ENCODE measurements around the gene CEP72.
"Not testable (repeated sequence)": the region's sequence is repeated elsewhere in the genome, so short reads cannot be mapped to it uniquely, and the experiment has no call there.

The CEP72 gene

DNA sequence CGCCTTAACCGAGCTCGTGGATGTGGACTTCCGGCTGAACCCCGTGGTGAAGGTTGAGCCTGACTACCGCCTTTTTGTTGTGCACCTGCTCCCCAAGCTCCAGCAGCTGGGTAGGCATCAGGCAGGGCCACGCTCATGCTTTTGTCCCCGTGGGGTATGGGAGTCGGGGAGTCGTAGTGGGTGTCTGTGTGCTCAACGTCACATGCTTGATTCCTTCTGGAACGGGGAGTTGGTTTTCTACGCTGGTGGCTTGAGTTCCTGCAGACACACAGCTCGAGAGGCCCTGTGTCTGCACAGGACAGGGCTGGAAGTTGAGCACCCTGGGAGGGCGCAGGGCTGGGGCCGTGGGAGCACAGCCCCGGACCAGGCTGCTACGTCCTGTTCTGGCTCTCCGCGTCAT lies 8.0 kb downstream of the CEP72 start:
- no peak for DNase-seq

DNA sequence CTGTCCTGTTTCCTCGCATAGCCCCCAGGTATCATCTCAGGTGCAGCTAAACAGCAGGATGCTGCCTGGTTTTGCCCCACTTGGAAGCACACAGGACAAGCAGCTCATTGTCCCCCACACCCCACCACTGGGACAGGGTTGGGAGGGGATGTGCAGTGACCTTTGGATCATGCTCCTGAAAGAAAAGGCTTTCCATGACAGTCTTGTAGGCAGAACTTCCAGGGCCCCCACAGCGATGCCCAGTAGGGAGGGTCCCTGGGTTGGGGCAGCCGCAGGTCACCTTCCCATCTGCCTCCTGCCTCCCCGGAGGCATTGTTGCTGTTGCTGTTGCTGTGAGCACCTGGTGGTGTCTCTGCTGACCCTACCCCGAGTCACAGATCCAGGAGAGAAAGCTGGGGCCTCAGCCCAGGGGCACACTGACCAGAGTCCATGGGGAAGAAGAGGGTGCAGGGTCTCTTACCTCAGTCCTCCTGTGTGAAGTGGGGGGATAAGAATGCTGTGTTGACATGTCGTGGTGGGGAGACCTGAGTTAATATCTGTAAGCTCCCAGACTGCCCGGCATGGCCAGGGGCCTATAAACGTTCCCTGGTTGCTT lies 8.5 kb downstream of the CEP72 start:
- no peak for DNase-seq

DNA sequence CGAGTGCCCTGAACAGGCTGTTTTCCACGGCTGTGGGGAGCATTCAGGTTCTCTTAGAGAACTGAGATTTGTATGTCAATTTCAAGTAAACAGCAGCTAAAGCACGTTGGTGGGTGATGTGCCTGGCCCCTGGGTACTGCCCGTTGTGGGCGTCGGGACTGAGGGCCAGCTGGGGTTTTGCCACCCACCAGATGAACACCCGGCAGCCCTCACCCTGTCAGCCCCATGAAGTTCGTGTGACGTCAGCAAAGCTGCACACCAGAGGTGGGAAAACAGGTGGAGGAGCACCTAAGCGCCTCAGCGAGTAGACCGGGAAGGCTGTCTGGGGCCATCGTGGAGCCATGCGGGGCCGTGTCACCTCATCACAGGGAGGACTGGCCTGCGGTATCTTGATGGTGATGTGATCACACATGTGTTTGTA lies 9.2 kb downstream of the CEP72 start:
- DNase-seq: no peak

DNA sequence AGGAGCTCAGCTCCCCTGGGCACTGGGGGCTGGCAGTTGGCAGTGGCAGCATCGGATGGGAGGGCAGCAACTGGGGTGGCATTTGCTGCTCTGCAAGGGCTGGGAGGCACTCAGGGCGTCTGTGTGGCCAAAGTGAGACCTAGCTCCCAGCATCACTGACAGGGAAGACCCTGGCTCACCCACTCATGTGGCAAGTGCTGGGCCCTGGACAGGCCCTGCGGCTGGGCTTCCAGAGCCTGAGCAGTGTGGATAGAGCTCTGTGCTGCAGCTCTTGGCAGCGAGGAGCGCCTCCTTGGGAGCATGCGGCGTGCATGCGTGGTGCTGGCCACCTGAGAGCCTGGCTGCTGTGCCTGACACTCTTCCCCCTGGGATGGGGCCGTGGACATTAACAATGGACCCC lies 10.2 kb downstream of the CEP72 start:
- DNase-seq: no peak

DNA sequence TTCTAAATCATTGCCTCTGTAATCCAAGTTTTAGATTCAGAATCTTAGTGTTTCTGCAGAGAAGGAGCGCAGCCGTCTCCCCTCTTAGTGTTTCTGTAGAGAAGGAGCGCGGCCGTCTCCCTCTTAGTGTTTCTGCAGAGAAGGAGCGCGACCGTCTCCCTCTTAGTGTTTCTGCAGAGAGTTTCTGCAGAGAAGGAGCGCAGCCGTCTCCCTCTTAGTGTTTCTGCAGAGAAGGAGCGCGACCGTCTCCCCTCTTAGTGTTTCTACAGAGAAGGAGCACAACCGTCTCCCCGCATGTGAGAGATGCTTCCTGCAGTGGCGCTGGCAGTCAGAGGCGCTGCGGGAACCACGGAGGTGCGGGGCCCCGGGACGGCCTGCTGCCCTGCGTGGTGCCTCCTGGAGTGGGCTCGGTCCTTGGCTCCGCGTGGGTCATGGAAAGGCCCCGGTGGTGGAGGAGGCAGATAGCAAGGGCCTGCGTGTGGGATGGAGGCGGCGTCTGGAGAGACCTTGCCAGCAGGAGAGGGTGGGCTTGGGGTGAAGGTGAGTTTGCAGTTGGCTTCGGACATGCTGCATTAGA lies 10.9 kb downstream of the CEP72 start:
- DNase-seq: no peak

DNA sequence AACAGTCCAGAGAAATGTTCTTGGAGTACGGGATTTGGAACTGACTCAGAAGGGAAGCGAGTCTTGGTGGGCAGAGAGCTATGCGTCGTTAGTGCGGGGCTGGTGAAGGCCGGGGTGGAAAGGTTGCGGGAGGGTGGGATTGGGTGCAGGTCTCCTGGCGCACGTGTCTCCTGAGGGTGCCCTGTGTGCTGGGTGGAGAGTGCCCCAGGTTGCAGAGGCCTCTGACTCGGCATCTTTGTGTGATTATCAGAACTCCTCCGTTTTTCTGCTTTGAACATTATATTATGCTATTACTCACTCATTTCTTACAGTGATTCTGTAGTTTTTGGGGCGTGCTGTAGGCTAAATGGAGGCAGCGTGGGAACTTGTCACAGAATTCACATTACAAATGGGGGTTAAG lies 11.4 kb downstream of the CEP72 start:
- DNase-seq: no peak

DNA sequence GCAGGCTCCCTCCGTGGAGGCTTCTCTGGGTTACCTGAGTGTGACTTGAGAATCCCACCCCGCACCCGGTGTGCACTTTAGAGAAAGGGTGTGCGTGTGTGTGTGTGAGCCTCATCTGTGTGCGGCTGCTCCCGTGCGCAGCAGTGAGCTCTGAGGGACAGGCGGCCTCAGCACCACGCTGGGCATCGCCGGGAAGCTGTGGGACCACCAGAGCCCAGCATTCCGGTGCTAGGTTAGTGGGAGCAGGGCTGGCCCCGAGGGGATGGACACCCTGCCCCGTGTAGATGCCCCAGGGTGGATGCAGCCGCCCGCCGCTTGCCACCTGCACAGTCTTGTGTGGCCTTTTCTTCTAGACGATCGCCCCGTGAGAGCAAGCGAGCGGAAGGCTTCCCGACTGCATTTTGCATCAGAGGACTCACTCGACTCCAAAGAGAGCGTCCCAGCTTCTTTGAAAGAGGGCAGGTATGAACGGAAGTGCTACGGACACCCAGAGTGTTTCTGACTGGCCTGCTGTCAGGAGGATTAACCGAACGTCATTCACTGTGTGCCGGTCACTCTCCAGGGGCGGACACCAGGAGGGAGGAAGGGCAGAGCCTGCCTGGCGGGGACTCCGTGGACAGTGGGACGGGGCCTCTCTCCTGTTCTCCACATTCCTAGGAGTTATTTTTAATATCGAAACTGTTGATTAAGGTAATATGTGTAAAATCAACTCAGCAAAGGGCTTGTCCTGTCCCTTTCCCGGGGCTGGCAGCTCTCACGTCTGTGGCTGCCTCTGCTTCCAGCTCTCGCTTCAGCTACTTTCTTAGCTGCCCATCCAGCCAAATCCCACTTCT lies 12.2 kb downstream of the CEP72 start:
- DNase-seq: no peak

DNA sequence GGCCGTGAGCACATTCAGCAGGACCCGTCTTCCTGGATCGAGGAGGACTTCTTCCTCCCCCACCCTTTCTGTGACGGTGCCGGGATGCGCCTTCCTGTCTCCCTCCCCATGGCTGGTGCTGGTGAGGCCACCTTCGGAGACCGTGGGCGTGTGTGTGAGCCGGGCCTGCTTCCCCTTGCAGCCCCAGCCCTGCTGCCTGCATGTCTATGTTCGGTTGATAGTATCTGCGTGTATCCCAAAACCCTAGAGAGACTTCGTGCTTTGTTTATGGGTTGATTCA lies 12.8 kb downstream of the CEP72 start:
- DNase-seq: no peak

DNA sequence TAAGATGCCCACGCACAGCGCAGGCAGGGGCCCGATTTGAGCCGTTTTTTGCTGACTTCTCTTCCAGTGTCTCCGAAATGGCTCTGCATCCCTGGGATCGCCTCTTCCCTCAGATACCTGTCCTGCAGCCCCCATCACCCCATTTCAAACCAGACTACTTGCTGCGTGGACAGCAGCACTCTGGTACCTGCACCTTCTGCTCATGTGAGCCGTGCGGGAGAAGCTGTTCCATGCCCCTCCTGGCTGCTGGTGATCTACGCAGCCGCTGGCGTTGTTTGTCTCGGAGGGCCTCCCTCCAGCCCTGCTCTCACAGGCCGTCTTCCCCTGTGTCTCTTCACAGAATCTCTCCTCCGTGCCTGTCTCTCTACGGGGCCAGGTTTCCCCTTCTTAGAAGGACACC lies 13.4 kb downstream of the CEP72 start:
- DNase-seq: no peak

DNA sequence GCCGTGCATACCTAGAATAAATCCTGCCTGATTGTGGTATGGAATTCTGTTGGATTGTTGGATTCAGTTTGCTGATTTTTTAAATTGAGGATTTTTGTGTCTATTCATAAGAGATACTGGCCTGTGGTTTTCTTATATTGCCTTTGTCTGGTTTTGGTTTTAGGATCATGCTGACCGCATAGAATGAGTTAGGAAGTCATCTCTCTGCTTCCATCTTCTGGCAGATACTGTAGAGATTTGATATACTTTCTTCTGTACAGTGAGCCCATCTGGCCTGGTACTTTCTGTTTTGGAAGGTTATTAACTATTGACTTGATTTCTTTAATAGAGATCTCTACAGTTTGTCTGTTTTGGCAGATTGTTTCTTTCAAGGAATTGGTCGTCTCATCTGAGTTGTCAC lies 14.7 kb downstream of the CEP72 start:
- no peak for DNase-seq

DNA sequence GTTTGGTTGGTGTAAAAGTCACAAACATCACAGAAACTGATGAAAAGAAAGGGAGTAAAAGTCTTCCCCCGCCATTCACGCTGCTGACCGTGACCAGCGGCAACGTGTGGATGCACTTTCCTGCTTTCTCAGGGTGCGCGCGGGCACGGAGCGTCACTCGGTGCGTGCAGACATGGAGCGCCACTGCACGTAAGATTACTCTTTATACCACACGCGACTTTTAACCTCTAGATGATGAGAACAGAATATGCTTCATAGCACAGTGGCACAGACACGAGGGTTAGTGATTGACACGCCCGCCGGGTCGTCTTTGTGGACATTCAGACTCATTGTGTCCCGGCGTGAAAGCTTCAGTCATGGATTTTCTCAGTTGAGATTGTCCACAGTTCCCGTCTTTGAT lies 15.7 kb downstream of the CEP72 start:
- DNase-seq: no peak

DNA sequence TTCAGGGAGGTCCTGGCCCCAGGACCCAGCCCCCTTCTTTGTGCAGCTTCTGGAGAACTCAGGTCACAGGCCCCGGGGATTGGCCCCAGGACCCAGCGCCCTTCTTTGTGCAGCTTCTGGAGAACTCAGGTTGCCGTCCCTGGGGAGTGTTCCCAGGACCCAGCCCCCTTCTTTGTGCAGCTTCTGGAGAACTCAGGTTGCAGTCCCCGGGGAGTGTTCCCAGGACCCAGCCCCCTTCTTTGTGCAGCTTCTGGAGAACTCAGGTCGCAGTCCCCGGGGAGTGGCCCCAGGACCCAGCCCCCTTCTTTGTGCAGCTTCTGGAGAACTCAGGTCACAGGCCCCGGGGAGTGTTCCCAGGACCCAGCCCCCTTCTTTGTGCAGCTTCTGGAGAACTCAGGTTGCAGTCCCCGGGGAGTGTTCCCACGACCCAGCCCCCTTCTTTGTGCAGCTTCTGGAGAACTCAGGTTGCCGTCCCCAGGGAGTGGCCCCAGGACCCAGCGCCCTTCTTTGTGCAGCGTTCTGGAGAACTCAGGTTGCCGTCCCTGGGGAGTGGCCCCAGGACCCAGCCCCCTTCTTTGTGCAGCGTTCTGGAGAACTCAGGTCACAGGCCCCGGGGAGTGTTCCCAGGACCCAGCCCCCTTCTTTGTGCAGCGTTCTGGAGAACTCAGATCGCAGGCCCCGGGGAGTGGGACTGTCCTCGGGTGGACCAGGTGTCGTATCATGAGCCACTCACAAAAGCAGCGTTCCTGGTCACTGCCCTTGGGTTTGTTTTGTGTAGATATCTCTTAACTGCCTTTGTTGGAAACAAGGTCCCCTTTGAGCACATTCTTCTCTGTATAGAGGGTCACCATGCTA lies 16.4 kb downstream of the CEP72 start:
- DNase-seq: not testable (repeated sequence)

DNA sequence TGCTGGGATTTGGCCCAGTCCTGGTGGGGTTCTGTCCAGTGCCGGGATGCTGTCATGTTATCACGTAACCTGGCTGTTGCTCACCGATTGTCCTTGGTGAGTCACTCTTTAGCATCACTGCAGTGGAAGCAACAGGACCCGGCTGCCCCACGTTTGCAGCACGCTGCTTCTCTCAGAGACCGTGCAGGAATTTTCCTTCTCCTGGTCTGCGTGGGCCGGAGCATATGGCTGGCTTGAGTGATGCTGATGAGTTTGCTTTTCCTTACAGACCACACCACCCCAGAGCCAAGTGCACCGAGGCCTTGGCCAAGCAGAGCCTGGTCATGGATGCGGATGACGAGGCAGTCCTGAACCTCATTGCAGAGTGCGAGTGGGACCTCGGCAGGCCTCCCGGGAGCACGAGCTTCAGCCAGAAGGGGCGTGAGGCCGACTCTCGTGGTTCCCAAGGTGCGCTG lies 21.4 kb downstream of the CEP72 start:
- DNase-seq: no peak

DNA sequence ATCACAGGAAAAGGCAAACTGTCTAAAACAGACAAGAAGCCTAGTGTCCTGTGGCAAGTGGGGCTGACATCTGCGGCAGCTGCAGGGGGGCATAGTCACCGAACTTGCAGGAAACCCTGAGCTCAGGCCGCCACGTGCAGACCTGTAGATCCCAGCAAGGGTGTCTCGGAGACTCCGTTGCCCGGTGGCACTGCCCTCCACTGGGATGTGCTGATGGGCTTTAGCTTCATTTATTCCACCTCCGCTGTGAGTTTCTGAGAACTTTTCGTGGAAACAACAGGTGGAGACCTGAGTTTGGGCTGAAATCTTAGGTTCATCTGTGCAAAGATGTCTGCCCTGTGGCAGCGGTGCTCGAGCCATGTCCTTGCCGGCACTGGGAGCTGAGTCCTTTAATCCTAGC lies 22.1 kb downstream of the CEP72 start:
- DNase-seq: no peak

DNA sequence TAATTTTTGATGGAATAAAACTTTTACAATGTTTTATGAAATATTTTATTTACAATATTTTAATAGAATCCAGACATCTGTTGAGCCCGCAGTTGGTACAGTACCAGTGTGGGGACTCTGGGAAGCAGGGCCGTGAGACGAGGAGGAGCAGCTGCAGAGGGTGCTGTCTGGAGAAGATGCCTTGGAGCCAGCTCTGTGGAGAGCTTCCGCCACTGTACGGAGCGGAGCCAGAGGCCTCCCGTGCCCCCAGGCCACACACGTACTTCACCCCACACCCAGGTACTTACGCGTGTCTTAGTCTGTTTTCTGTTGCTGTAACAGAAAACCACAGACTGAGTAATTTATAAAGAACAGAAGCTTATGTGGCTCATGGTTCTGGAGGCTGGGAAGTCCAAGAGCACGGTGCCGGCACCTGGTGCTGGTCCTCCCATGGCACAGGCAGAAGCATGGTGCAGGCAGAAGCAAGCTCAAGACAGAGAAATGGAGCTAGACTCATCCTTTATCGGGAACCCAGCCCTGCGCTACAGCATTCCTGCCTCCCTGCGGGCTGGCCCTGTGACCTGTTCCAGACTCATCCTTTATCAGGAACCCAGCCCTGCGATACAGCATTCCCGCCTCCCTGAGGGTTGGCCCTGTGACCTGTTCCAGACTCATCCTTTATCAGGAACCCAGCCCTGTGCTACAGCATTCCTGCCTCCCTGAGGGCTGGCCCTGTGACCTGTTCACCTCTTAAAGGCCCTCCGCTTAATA lies 23.3 kb downstream of the CEP72 start:
- DNase-seq: no peak

DNA sequence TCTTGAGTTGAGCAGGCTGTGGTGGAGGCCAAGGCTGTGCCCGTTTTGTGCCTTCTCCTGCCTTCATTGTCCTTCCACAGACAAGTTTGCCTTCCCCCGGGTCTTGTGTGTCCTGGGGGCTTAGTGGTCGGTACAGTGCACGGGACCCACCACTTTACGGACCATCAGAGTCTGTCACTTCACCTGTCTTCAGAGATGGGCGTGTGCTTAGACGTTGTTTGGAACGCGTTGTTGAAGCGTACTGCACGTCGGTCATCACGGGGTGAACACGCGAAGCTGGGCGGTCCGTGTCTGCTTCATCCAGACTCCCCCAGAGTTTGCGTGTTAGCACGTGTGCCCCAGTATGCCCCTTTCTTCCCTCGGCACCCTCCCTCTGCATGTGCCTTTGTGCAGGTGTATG lies 24.8 kb downstream of the CEP72 start:
- DNase-seq: no peak

DNA sequence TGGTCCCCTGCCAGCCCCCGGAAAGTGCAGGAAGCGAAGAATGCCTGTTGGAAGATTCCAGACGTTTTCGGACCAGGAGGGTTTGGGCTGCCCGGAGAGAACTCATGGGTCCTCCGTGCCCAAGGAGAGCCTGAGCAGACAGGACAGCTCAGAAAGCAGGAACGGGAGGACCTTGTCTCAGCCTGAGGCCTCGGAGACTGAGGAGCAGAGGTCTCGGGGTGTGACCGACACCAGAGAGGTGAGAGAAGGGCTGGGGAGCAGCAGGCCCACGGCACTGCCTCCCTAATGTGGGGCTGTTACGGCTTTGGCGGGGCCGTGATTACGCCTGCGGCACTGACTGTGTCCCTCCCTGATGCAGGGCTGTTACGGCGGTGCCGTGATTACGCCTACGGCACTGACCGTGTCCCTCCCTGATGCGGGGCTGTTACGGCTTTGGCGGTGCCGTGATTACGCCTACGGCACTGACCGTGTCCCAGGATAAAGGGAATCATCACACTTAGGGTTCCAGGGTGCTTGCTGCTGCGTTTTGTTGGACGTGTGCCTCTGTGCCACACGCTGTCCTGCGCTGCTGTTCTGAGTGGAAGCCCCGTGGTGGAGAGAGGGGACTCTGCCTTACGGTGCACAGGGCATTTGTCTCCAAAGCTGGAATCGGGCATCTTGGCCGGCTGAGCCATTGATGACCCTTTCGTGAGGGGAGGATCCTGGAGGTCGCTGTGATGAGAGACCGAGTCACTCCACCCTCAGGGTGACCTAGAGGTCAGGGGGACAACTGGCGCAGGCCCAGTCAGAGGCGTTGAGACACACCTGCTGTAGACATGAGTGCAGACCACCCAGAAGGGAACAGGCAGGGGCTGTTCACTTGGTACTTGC lies 25.7 kb downstream of the CEP72 start:
- DNase-seq: no peak

DNA sequence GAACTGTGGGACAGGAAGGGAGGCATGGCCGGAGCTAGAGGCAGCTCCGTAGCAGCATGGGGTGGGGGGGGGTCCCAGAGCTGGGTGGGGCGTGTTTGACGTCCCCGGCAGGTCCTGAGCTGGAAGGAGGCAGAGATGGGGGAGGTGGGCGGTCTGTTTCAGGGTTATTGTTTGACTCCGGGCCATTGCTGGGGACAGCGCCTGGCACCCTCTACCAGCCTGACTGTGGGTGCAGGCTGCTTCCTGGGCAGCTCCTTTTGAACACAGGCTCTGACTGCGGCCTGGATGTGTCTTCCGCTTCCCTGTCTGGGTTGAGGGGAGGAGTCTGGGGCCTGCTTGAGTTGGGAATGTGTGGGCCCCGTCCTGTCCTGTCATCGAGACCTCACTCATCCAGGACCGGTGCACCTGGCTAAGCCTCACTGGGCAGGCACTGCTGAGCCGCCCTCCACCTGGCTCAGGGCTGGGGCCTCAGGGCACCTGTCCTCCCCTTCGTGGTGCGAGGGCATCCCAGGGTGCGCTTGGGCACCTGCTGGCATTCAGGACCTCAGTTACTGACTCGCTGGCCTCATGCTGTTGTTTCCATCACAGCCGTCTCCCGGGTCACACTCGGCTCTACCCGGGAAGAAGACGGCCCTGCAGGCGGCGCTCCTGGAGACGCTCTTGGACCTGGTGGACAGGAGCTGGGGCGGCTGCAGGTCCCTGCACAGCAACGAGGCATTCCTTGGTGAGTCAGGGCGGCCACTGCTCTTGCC lies 26.5 kb downstream of the CEP72 start:
- DNase-seq: no peak

DNA sequence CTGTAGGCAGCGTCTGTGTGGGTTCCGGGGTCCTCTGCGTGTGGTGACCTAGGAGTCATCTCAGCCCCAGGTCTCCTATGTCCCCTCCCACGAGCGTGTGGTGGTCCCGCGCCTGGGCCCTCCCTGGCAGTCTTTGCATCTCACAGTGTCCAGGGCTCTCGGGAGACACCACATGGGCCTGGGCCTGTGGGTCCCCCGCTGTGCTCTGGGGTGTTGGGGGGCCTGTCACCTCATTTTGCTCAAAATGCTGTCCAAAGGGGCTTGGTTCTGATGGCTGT lies 27.1 kb downstream of the CEP72 start:
- DNase-seq: no peak

DNA sequence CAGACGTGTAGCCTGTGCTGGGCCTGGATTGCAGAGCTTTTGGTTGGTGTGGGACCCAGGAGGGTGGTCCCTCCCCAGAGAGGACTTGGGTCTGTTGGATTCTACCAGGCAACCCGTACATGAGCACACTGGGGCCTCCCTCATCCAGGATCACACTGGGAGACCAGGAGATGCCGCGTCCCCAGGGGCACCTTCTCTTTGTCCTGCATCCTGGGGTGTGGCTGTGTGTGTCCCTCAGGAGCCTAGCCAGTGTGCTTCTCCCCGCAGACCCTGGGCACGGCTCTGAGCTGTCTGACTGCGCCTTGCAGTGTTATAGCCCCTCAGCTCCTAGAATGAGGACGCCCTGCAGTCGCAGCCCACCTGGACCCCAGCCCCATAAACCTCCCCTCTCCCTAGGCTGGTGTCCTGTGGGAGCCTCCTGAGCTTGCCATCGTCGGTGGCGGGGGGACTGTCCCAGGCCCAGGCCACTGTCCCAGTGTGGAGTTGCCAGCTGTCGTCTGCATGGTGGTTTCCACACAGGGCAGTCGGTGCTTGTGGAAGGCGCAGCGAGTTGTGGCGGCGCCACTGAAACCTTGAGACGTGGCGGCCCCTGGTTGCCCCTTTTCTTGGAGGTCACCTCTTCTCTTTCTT lies 27.6 kb downstream of the CEP72 start:
- DNase-seq: no peak
